NCI-H748 (cell line): Measurements from ENCODE around the gene RNF157.
A peak's percentile ranks its signal among the peaks of the same experiment; 100 is the strongest.
"Not testable (repeated sequence)": the region's sequence is repeated elsewhere in the genome, so short reads cannot be mapped to it uniquely, and the experiment has no call there.

Source experiments
- DNase-seq: peaks from one replicate; lab custom pipeline; 2025; ENCODE audit not compliant: unreplicated experiment; lab: John Stamatoyannopoulos, UW

Gene RNF157

DNA sequence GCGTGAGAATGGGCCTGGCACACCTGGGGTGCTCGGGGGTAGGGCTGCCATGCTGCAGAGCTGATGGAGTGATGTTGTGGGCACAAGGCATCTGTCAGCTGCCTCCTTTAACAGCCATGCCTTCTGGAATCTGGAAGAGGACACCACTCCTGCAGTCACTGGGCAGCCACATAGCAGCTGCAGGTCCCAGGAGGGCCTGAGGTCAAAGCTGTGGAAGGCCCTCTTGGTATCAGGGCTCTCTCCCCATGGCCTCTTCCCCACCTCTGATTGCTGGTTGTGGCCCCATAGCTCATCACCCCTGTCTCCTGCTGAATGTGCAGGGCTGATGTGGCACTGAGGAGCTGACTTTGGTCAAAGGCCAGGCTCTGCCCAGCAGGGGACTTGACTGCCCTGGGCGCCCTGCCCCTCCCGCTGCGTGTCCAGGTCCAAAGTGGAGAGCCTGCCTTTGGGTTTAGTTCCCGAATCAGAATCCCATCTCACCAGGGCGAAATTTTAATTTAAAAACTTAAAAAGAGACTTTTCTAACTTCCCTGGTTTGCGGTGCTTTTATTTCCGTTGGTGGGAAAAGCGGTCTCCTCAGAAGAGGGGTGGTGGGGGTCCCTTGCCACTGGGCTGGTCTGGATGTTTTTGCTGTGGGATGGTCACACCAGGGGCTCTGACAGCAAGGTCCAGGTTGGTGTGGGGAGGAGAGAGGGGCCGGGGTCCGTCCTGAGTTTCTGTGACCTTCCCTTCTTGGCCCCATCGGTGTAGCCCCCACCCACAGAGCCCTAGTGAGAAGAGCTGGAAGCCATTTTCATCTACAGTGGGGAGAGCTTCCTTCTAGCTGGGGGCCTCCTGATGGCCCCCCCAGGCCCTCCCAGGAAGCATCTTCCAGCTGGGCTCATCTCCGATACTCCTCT lies 30.7 kb upstream of the RNF157 start:
- DNase-seq, result no peak

DNA sequence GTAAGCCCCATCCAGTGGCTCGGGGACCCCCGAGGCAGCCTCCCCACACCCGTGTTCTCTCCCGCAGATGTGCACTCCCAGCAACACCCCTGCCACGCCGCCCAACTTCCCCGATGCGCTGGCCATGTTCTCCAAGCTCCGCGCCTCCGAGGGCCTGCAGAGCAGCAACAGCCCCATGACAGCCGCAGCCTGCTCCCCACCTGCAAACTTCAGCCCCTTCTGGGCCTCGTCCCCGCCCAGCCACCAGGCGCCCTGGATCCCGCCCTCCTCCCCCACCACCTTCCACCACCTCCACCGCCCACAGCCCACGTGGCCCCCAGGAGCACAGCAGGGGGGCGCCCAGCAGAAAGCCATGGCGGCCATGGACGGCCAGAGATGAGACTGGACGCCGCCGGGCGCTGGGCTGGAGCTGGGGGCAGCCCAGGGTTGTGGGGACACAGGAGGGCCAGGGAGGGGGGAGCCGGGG lies 29.9 kb upstream of the RNF157 start:
- DNase-seq, result no peak

DNA sequence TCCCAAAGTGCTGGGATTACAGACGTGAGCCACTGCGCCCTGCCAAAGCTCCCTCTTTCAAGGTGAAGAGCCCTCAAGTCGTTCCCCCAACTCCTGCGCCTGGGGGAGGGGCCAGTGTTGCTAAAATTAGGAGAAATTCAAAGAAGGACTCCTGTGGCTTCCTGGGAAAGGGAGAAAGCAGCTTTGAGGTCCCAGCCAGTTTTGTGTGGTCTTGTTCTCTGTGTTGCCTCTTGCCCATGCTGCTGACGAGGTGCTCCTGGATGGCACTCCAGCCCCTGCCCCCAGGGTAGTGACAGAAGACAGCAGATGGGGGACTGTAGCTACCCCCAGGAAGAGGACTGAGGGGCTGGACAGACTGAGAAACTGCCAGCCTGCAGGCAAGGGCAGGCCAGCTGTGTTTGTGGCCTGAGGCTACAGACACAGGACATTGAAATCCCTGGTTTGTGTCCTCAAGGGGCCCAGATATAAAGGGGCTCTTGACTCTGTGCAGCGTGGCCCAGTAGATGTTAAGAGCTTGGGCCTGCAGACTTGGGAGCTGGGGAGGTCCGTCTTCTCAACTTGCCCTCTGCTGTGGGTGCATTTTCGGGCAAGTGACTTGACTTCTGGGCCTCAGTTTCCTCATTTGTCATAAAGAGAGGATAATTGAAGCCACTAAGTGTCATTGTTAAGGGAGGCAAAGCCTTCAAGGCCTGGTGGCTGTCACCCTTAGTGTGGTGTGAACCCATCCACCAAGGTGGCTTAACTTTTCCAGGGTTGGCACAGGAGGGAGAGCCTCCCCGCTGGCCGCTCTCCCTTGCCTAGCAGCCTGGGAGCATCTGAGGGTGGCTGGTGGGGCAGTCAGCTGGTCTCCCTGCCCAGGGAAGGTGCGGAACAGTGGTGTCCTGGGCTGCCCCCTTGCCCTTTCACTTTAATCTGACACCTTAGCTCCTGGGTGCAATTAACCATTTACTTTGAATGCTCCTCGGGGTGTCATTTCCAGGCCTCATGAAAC lies 29.0 kb upstream of the RNF157 start:
- no peak for DNase-seq

DNA sequence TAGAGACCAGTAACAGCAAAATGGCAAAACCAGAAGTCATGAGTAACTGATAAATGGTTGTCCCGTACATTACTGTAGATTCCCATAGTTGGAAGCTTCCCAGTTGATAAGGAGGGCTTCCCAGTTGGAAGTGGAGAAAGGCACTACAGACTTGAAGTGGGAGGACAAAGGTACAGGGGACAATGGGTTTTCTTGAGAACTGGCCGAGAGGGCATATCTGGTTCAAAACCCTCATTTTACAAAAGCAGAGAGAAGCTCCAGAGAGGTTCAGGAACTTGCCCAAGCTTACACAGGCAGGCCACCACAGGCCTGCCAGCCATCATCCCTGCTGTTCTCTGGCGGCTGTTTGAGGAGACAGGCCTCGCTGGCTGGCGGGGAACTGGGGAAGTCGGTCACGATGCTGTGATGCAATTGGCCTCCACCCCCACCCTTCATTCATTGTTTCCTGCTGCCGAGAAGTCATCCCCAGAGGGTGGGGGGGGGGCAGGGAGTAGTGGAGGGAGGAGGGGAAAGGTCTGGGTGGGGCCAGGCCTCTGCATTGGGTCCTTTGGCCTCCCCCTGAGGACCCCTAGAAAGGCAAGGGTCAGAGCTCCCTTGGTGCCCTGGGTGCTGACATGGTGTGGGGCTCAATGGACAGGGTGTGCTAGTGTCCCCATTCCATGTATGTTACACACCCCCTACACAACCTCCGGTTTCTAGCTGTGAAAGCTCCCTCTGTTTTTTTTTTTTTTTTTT lies 27.9 kb upstream of the RNF157 start:
- DNase-seq, result no peak

DNA sequence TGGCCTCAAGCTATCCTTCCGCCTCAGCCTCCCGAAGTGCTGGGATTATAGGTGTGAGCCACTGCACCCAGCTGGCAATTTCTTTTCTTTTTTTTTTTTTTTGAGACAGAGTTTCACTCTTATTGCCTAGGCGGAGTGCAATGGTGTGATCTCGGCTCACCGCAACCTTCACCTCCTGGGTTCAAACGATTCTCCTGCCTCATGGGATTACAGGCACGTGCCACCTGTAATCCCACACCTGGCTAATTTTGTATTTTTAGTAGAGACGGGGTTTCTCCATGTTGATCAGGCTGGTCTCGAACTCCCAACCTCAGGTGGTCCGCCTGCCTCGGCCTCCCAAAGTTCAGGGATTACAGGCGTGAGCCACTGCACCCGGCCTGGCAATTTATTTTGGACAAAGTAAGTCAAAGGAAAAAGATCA lies 27.3 kb upstream of the RNF157 start:
- DNase-seq, result not testable (repeated sequence)

DNA sequence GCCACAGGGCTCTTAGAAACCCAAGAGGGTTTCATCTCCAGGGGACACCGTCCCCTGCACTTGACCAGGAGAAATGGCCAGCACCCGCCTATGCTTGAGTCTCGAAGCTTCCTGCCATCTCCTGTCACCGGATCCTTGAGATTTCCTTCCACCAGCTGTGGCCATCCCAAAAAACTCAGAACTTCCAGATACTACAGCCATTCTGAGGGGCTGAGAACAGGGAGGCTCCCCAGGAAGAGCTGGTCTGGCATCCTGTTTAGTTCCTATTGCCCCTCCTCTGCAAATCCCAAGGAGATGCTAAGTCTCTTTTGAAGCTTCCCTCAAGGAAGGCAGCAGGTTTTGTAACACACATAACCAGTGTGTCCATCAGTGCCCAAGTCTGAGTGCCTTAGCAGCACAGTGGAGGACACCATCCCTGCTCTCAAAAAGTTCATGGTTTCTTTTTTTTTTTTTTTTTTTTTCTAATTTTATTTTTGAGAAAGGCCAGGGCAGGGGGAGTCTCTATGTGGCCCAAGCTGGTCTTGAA lies 26.8 kb upstream of the RNF157 start:
- no peak for DNase-seq

DNA sequence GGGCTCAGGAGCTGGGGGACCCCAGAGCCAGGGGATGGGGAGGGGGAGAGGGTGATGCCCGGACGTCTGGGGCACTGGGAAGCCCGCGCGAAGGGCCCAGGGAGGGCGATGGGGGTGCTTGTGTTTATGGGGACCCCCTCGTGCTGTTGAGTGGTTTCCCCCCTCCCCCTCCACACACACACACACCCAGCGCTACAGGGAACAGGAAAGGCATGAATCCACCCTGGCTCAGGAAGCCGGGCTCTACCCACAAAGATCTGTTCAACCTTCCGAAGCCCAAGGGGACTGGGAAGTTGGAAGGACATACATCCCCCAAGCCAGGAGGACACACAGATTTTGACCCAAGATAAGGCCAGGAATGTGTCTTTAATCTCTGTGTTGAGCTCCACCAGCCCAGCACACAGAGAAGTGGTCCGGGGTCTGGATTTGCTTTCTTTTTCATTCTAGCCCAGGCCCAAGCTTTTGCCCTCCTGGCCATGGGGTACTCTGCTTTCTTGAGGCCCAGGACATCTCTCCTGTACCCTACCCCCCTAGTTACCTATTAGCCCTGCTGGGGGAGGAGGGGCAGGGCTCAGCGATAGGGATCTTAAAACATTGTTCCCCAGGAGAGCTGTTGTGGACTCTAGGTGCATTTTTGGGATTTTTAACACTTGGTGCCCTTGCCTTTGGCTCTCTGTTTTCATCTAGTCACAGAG lies 26.1 kb upstream of the RNF157 start:
- DNase-seq, result no peak

DNA sequence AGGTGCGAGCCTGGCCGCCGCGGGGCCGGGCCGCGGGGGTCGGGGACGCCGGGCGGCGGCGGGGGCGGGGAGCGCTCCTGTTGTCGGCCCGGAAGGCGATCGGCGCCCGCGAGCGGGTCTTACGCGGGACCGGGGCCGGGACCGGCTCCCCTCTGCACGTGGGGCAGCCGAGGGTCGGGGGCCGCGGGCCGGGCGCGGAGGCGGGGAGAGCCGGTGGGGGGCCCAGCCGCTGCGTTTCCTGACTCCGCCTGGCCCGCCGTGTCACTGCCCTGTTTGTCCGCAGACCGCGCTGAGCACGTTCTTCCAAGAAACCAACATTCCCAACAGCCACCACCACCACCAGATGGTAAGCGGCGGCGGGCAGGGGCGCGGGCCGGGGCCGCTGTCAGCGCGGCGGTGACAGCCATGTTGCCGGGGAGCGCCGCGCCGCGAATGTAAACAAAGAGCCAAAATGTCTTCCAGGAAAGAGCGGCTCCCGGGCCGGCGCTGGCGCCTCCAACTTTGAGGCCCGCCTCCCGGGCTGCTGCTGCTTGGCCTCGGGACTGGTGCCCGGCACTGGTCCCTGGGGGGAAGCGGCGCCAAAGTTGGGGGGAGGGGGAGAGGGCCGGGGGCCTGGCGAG lies 25.4 kb upstream of the RNF157 start:
- DNase-seq, result peak; percentile 39

DNA sequence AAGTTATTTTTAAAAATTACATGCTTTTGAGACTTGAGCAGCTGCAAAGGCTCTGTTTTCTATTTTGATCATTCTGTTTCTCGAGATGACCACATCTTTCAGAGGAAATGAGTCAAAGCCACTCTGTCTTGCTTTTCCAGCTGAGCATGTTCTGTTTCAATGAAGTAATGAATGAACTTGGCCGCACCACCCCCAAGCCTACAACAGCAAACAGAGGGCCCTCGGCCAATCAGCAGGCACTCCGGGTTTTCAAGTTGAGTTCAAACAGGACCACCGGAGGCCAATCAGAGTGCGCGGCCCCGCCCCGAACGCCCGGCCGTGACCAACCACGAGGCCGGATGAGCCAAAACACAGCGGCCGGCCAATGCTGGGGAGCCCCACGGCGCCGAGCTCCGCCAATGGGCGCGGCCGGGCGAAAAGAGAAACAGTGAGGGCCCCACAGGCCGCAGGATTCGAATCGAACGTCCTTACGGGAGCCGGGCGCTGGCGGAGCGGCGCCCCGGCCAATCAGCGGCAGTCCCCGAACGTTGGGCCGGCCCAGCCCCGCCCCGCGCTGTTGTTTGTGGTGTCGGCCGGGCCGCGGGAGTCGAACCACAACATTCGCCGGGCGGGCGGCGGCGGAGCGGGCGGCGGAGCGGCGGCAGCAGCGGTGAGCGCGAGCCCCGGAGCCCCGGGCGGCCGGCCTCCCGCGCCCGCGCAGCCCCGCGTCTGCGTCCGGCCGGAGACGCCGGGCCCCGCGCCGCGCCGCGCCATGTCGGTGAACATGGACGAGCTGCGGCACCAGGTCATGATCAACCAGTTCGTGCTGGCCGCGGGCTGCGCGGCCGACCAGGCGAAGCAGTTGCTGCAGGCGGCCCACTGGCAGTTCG lies 24.7 kb upstream of the RNF157 start, which contains the start of gene UBALD2:
Gene UBALD2, plus strand, starts transcription at position 594 of the 869 bp plus-strand sequence. Its CDS starts 158 bp downstream, at position 752.
- peak; percentile 97 for DNase-seq

DNA sequence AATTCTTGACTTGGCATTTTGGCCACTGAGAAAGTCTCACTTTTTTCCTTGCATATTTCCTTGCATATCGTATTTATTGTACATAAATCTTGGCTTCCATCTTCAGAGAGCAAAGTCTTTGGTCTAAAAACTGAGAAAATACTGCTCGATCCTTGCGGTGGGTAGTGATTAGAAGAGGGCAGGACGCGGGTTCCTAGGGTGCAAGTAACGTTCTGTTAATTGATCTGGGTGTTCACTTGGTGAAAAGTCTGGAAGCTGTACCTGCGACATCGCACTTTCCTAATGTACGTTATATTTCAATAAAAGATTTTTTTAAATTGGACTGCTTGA lies 24.1 kb upstream of the RNF157 start:
- DNase-seq, result no peak

DNA sequence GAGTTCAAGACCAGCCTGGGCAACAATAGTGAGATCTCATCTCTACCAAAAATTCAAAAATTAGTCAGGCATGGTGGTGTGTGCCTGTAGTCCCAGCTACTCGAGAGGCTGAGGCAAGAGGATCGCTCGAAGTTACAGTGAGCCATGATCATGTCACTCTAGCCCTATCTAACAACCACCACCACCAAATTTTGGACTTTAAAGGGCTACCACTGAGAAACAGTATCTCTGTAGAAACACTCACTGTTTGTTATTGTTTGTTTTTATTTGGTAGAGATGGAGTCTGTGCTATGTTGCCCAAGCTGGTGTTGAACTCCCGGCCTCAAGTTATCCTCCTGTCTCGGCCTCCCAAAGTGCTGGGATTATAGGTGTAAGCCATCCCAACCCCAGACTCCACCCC lies 23.6 kb upstream of the RNF157 start:
- DNase-seq, result no peak

DNA sequence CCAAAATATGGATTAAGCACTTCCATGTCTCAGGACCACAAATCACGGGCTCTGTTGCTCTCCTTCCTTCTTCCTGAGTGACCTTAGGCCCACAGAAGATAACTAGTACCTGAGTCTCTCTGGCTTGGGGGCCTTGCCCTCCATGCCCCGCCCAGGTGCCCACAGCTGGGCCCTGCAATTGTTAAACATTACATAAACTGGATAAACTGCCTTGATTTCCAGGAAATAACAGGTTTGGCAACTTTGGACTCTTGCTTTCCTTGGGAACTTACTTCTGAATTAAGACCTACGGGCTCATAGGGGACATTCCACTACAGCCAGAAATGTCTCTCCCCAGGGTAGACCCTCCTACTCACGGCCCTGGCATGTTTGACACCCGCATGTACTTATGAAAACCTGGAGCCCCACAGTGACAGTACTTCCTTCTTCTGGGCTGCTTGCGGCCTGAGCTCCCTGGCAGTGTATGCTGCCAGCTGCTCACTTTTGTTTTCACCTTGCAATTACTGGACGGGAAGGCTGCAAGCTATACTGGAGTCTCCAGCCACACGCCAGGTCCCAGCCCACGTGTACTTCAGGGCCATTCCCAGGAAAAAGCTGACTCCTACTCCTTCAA lies 22.5 kb upstream of the RNF157 start:
- no peak for DNase-seq

DNA sequence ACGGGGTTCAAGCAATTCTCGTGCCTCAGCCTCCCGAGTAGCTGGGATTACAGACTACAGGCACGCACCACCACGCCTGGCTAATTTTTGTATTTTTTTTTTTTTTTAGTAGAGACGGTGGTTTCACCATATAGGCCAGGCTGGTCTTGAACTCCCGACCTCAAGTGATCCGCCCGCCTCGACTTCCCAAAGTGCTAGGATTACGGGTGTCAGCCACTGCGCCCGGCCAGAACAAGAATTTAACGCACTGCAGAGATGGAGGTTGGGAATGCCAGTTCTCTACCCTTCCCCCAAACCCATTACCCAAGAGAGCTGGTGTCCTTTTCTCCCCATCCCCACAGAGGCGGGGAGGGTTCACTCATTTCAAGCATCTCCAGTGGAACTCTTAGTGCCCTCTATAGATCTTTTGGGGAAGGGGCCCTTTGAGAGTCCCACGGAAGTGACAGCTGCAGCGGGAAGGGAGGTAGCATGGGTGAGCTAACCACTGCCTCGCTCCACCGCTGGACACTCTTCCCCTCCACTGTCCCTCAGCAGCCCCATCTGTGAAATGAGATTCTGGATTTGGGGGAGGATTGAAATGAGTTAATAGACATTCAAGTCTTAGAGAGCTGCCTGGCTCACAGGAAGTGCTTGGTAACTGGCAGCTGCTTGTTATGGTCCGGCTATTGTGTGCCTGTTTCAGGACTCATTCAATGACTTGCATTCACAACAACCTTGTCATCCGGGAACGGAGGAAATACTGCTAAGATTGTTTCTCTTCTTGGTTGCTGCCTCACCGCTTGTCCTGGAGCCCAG lies 21.3 kb upstream of the RNF157 start:
- DNase-seq, result no peak

DNA sequence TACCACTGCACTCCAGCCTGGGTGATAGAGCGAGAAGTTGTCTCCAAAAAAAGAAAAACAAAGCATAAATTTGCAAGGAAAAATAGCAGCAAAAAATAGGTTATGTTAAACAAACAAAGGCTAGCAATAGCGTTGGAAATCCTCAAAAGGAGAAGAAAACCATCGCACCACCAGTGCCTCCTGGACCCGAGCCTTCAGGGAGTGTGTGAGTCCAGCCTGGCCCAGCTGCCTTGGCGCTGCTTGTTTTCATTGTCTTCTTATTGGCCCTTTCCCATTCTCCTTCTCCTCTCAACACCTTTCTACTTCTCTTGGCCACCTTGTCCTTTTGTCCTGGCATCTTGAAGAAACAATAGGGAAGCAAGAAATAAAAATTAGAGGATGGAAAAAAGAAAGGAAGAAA lies 20.4 kb upstream of the RNF157 start:
- DNase-seq, result no peak

DNA sequence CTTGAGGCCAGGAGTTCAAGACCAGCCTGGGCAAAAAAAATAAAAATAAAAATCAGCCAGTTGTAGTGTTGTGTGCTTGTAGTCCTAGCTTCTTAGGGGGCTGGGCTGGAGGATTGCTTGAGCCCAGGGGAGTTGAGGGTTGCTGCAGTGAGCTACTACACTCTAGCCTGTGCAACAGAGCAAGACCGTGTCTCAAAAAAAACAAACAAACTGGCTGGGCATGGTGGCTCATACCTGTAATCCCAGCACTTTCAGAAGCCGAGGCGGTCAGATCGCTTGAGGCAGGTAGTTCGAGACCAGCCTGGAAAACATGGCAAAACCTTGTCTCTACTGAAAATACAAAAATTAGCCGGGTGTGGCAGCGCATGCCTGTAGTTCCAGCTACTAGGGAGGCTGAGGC lies 19.9 kb upstream of the RNF157 start:
- no peak for DNase-seq

DNA sequence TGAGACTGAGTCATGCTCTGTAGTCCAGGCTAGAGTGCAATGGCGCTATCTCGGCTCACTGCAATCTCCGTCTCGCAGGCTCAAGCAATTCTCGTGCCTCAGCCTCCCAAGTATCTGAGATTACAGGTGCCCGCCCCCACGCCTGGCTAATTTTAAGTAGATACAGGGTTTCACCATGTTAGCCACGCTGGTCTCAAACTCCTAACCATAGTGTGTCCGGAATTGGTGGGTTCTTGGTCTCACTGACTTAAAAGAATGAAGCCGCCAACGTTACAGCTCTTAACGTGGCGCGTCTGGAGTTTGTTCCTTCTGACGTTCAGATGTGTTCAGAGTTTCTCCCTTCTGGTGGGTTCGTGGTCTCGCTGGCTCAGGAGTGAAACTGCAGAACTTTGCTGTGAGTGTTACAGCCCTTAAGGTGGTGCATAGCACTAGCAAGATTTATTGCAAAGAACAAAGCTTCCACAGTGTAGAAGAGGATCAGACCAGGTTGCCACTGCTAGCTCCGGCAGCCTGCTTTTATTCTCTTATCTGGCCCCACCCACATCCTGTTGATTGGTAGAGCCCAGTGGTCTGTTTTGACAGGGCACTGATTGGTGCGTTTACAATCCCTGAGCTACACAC lies 16.2 kb upstream of the RNF157 start:
- not testable (repeated sequence) for DNase-seq

DNA sequence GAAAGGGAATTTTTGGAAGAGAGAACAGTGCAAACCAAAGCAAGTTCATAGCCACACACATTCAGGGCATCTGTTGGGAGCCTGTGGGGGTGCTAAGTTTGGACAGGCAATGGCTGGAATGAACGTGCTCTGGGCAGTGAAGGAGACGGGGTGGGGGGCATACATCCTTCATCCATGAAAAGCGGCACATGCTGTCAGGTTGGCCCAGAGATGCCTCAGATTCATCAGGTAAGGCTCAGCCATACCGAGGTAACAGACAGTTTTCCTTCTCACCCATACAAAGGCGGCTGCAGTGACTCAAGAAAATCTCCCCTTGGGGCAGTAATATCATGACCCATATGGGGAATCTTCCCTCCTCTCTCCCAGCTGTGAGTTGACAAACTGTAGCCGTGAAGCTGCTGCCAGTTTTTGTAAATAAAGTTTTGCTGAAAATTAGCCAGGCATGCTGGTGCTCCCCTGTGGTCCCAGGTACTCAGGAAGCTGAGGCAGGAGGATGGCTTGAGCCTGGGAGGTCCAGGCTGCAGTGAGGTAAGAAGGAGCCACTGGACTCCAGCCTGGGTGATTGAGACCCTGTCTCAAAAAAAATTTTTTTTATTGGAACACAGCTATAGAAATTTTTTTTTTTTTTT lies 15.6 kb upstream of the RNF157 start:
- DNase-seq, result no peak
